Adrenal gland (tissue), 5 donors: ENCODE results near the gene FSD1.

ENCODE experiments used
- CTCF ChIP-seq, 6 experiments: fragments of 450-650 bp in 4 of 6; fragments of 200-600 bp in 2 of 6; sonication (generic) in 1 of 6; IDR thresholded peaks; 1 replicate in 5 of 6; 2 replicates in 1 of 6; pipeline versions ENCODE4 v1.5.1 to v1.8.0; 2016 to 2021; ENCODE audit warnings: antibody characterized with exemption in 6 of 6, mild to moderate bottlenecking in 2 of 6, moderate library complexity in 1 of 6
- POLR2A ChIP-seq, 2 donors: fragments of 450-650 bp; IDR thresholded peaks; one replicate each; pipeline ENCODE4 v1.6.1; 2017; ENCODE audit warnings: antibody characterized with exemption in 2 of 2, mild to moderate bottlenecking in 2 of 2, moderate library complexity in 1 of 2
- donor health status: DM: no; HTN: no; CAD: no.

DNA sequence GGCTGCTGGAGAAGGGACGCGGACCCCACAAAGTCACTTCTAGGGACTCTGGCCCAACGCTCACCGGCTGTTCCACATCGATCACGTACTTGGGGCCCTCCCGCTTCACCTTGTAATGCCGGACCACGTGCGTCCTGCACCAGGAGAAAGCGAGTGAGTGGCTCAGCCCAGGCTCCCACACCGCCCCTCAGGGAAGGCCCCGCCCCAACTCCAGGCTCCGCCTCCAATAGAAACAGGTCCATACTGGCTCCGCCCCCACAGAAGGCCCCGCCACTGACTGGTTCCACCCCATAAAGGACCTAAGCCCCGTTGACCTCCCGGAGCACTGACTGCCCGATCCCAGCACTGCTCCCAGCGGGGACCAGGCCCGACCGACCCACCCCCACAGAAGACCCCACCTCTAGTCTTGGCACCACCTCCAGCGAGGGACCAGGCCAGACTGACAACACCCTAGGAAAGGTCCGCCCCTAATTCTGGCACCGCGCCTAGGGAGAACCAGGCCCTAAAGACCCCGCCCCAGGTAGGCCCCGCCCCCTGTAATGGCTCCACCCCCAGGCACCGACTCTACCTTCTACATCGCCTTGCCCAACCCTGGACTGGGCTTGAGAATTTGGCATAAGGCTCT, 23.0 kb downstream of the FSD1 start:
- TF ChIP-seq POLR2A (IDR thresholded peaks at IDR 0.05) (peak in 1 of 2 donors; percentile 11), CTCF (IDR thresholded peaks at IDR 0.05) (no peak)
